Prostate gland (tissue), 2 donors: ENCODE data around the gene MAP4K1.

Source experiments
- POLR2A ChIP-seq: fragments of 450-650 bp; IDR thresholded peaks from one replicate; pipeline ENCODE4 v1.6.1; 2016; ENCODE audit warnings: antibody characterized with exemption, mild to moderate bottlenecking
- TF ChIP-seq, protein P1 (sequence below), 4 experiments: fragments of 200-600 bp in 2 of 4; fragments of 450-650 bp in 2 of 4; sonication (generic) in 2 of 4; IDR thresholded peaks; 1 replicate in 3 of 4; 2 replicates in 1 of 4; pipeline ENCODE4 v1.5.1; 2016 to 2019; ENCODE audit warnings: antibody characterized with exemption in 4 of 4, mild to moderate bottlenecking in 2 of 4, moderate library complexity in 2 of 4

DNA sequence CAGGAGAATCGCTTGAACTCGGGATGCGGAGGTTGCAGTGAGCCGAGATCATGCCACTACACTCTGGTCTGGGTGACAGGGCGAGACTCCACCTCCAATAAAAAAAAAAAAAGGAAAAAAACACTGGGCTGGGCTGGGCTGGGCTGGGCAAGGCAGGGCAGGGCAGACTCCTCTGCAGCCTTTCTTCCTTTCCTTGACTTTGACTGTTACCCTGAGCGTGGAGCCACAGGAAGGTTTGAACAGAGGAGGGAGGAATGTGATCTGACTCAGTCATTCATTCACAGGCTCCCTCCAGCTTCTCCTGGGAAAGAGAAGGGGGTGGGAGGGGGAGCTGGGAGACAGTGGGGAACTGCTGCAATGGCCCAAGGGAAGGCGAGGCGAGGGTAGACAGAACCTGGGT, 27.0 kb upstream of the MAP4K1 start:
- TF ChIP-seq POLR2A, result no peak
- TF ChIP-seq, protein P1, sequence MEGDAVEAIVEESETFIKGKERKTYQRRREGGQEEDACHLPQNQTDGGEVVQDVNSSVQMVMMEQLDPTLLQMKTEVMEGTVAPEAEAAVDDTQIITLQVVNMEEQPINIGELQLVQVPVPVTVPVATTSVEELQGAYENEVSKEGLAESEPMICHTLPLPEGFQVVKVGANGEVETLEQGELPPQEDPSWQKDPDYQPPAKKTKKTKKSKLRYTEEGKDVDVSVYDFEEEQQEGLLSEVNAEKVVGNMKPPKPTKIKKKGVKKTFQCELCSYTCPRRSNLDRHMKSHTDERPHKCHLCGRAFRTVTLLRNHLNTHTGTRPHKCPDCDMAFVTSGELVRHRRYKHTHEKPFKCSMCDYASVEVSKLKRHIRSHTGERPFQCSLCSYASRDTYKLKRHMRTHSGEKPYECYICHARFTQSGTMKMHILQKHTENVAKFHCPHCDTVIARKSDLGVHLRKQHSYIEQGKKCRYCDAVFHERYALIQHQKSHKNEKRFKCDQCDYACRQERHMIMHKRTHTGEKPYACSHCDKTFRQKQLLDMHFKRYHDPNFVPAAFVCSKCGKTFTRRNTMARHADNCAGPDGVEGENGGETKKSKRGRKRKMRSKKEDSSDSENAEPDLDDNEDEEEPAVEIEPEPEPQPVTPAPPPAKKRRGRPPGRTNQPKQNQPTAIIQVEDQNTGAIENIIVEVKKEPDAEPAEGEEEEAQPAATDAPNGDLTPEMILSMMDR (IDR thresholded peaks at IDR 0.05), result no peak
